ENCODE results near the gene MTG1.

MTG1 gene

GRCh38 chr10:133394064-133394663, at the start of gene MTG1:
MTG1 (plus strand) TSS chr10:133394157; CDS start chr10:133394221, 64 bp downstream.
- peak within 1 kb of the TSS; percentile 100 for H3K4me3 ChIP-seq (ENCODE audit: low read length, poor library complexity, severe bottlenecking)
- peak within 1 kb of the TSS; percentile 99 for H3K9ac ChIP-seq (ENCODE audit: low read depth, low read length, poor library complexity, severe bottlenecking)
- peak within 1 kb of the TSS; percentile 87 for H2AFZ ChIP-seq (ENCODE audit: low read length)
- TF ChIP-seq EZH2phosphoT487 (IDR thresholded peaks at IDR 0.05; ENCODE audit: borderline replicate concordance) (no peak), CTCF (conservative IDR thresholded peaks at IDR 0.05; ENCODE audit: low read length) (no peak)
- H3K9me2 ChIP-seq (replicated peaks; ENCODE audit: low read depth, low read length) = no peaks in the 10 kb centered on the region
- no peaks in the 10 kb centered on the region for H3K9me3 ChIP-seq (ENCODE audit: insufficient read depth, low read depth, low read length)
- no peaks in the 10 kb centered on the region for H3K27me3 ChIP-seq (ENCODE audit: insufficient read depth, low read length, poor library complexity, severe bottlenecking)
- H4K20me1 ChIP-seq (ENCODE audit: insufficient read depth, low read length, poor library complexity, severe bottlenecking) = peaks cover 14% of the 10 kb centered on the region
- peak within 1 kb of the TSS; percentile 99 for H3K4me2 ChIP-seq (ENCODE audit: low read depth, low read length, poor library complexity, severe bottlenecking)
- H3K36me3 ChIP-seq (ENCODE audit: insufficient read depth, low read length) = peaks cover 9% of the 10 kb centered on the region
- peaks cover 44% of the 10 kb centered on the region for H3K79me2 ChIP-seq (ENCODE audit: insufficient read depth, low read length)
- peaks cover 10% of the 10 kb centered on the region; the same call in 1 of the 2 replicates for H3F3A ChIP-seq (ENCODE audit: low read depth)
- H3K4me1 ChIP-seq (ENCODE audit: insufficient read depth, low read length, poor library complexity, severe bottlenecking) = peaks cover 56% of the 10 kb centered on the region

GRCh38 chr10:133344236-133344635, 49.7 kb upstream of the MTG1 start:
- H3K9me2 ChIP-seq (replicated peaks; ENCODE audit: low read depth, low read length) = no peaks in the 10 kb centered on the region
- no peaks in the 10 kb centered on the region for H3K79me2 ChIP-seq (ENCODE audit: insufficient read depth, low read length)
- no peaks in the 10 kb centered on the region for H3F3A ChIP-seq (ENCODE audit: low read depth)
- no peak overlapping the region for H3K4me2 ChIP-seq (ENCODE audit: low read depth, low read length, poor library complexity, severe bottlenecking)
- no peak overlapping the region for H2AFZ ChIP-seq (ENCODE audit: low read length)
- H3K4me1 ChIP-seq (ENCODE audit: insufficient read depth, low read length, poor library complexity, severe bottlenecking) = no peaks in the 10 kb centered on the region
- H3K36me3 ChIP-seq (ENCODE audit: insufficient read depth, low read length) = no peaks in the 10 kb centered on the region
- no peaks in the 10 kb centered on the region for H3K27me3 ChIP-seq (ENCODE audit: insufficient read depth, low read length, poor library complexity, severe bottlenecking)
- peaks cover 14% of the 10 kb centered on the region; the same call in 1 of the 2 replicates for H3K9me3 ChIP-seq (ENCODE audit: insufficient read depth, low read depth, low read length)
- H4K20me1 ChIP-seq (ENCODE audit: insufficient read depth, low read length, poor library complexity, severe bottlenecking) = no peaks in the 10 kb centered on the region
- TF ChIP-seq CTCF (conservative IDR thresholded peaks at IDR 0.05; ENCODE audit: low read length) (no peak), EZH2phosphoT487 (IDR thresholded peaks at IDR 0.05; ENCODE audit: borderline replicate concordance) (no peak)
- H3K4me3 ChIP-seq (ENCODE audit: low read length, poor library complexity, severe bottlenecking) = no peak overlapping the region
- H3K9ac ChIP-seq (ENCODE audit: low read depth, low read length, poor library complexity, severe bottlenecking) = no peak overlapping the region

DNA sequence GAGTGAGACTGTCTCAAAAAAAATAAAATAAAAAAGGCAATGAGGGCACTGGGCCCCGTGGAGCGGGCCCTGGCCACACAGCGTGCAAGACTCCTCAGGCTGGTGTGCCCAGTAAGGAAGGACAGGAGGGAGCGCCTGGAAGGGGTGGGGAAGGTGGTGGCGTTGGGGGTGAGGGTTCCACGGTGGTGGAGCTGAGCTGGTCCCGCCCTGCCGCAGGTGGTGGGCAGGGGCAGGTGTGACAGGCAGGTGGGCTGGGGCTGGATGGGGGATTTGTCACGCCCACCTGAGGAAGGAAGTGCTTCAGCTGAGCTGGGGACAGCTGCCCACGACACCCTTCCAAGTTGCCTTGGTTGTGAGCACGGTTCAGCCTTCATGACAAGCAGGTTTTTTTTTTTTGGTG, 47.5 kb upstream of the MTG1 start:
- Histone ChIP-seq H2AFZ (ENCODE audit: low read length) (no peak overlapping the region), H3K4me2 (ENCODE audit: low read depth, low read length, poor library complexity, severe bottlenecking) (no peak overlapping the region), H3K9me2 (replicated peaks; ENCODE audit: low read depth, low read length) (no peaks in the 10 kb centered on the region), H3K9ac (ENCODE audit: low read depth, low read length, poor library complexity, severe bottlenecking) (no peak overlapping the region), H3F3A (ENCODE audit: low read depth) (no peaks in the 10 kb centered on the region), H3K4me3 (ENCODE audit: low read length, poor library complexity, severe bottlenecking) (no peak overlapping the region), H3K27me3 (ENCODE audit: insufficient read depth, low read length, poor library complexity, severe bottlenecking) (no peaks in the 10 kb centered on the region), H3K9me3 (ENCODE audit: insufficient read depth, low read depth, low read length) (peaks cover 4% of the 10 kb centered on the region; the same call in 1 of the 2 replicates), H4K20me1 (ENCODE audit: insufficient read depth, low read length, poor library complexity, severe bottlenecking) (no peaks in the 10 kb centered on the region), H3K4me1 (ENCODE audit: insufficient read depth, low read length, poor library complexity, severe bottlenecking) (no peaks in the 10 kb centered on the region), H3K36me3 (ENCODE audit: insufficient read depth, low read length) (no peaks in the 10 kb centered on the region), H3K79me2 (ENCODE audit: insufficient read depth, low read length) (no peaks in the 10 kb centered on the region)
- TF ChIP-seq CTCF (conservative IDR thresholded peaks at IDR 0.05; ENCODE audit: low read length) (no peak), EZH2phosphoT487 (IDR thresholded peaks at IDR 0.05; ENCODE audit: borderline replicate concordance) (no peak)

Measured in Loucy (cell line).